GM20431 (cell line): ENCODE measurements around the gene GNA14.
"Not testable (repeated sequence)": the region's sequence is repeated elsewhere in the genome, so short reads cannot be mapped to it uniquely, and the experiment has no call there.

ENCODE experiments used
- in situ Hi-C: fragments of 300-500 bp; cut with MseI, MboI; formaldehyde crosslinking; loops from one replicate; pipeline ENCODE4 v1.15.0; 2020; ENCODE audit warnings: low sequenced_read_pairs; ENCODE audit not compliant: unreplicated experiment

Gene GNA14

DNA sequence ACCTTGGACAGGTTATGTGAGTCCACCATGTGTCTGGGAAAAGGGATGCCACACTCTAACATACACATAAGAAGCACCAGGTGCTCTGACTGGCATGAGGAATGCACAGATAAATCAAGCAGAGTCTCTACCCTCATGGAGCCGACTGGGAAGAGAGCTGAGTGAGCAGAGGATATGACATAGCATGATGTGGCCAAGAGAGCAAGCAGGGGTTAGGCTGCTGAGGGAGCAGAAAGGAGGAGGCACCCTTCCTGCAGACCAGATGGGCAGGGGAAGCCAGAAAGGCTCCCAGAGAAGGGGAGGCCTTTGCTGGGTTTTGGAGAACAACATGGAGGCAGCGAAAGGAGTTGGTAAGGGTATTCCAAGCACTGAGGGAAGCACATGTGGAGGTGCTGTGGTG is 223.1 kb downstream of the GNA14 start:
- in situ Hi-C loops = no loop called here

GRCh38 chr9:77423841-77424240 is 224.3 kb downstream of the GNA14 start:
- in situ Hi-C loops = no loop called here

DNA sequence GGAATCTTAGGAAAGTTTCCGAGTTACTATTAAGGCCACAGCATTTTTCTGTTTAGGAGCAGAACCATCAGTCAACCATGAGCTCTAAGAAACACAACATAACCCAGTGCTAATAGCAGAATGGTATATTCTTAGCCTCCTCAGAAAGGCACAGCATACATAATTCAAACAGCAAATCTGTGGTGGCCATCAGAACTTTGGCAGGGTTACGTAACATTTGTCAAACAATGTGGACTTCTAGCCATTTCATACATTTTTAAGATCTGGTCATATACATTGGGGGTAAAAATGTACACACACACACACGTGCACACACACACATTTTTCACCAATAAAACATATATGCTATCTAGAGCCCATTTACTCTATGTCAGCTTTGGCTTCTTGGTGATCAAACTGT is 225.2 kb downstream of the GNA14 start:
- in situ Hi-C loops = no loop called here

GRCh38 chr9:77421506-77422265 is 226.4 kb downstream of the GNA14 start:
- in situ Hi-C loops = no loop called here

GRCh38 chr9:77420641-77421040 is 227.5 kb downstream of the GNA14 start:
- in situ Hi-C loops = no loop called here

DNA sequence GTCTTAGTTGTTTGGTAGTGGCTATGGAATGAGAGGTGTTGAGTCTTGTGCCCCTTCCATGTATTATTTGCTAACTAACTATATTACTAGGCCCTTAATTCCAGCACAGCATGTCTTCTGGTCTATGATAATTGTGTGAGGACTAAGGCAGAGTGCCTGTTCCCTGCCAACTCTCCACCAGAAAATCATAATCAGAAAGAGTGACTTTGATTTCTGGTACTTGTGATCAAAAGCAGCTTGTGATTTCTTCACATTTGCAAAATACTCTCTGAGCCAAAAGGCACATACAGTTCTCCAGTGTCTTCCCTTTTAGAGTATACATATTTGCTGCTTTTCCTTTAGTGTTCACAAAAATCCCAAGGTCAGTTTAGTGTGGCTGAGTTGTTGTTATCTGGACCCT is 229.9 kb downstream of the GNA14 start:
- in situ Hi-C loops = no loop called here

- in situ Hi-C loops = no loop called here
These were observed 230.6 kb downstream of the GNA14 start for GRCh38 chr9:77417566-77417965.

DNA sequence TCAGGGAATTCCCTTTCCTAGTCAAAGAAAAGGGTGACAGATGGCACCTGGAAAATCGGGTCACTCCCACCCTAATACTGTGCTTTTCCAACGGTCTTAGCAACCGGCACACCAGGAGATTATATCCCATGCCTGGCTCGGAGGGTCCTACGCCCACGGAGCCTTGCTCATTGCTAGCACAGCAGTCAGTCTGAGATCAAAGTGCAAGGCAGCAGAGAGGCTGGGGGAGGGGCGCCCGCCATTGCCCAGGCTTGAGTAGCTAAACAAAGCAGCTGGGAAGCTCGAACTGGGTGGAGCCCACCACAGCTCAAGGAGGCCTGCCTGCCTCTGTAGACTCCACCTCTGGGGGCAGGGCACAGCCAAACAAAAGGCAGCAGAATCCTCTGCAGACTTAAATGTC is 239.6 kb downstream of the GNA14 start:
- in situ Hi-C loops = not testable (repeated sequence)

DNA sequence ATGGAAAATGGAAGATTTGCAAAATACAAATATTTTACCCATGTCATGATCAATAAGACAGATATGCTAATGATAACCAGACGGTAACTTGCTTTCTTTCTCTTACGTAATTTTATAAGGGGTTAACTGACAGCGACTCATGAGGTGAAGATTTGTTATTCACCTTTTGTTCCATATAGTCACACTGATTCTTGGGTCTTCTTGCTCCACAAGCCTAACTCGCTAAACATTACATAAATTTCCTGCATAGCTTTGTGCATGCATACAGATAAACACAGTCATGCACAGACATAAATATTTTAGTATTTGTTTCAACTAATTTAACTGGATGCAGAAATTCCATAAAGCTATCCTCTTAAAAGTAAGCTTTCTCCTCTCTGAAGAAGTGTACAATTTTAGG is 244.9 kb downstream of the GNA14 start:
- in situ Hi-C loops = no loop called here

DNA sequence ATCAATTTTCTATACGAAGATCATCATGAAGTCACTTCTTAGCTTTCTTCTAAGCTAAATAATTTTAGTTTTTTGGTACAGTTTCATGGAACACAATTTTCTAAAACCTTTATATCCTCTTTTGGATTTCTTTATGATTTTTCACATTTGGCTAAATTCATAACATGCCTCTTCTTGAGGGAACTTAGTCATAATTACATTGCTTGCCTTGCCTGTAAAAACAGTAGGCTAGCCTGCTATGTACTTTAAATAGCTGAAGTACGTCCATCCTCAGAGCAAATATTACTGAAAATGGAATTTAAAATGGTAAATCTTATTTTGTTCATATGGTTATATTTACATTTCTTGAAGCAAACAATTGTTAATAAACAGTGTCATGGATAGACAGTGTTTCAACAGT is 245.8 kb downstream of the GNA14 start:
- in situ Hi-C loops = no loop called here

- in situ Hi-C loops = no loop called here
These were observed 248.2 kb downstream of the GNA14 start for GRCh38 chr9:77399964-77400363.

DNA sequence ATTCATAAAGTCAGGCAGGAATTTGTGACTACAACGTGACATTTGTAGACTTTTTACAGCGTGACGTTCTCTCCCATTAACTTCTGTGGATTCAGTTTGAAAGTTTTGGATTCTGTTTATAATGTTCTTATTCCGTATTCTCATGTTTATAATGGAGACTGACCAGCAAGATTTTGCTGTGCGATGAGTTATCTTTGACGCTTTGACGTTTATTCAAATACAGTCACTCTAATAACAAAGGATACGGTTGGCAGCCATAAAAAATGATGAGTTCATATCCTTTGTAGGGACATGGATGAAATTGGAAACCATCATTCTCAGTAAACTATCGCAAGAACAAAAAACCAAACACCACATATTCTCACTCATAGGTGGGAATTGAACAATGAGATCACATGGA is 249.5 kb downstream of the GNA14 start:
- in situ Hi-C loops = not testable (repeated sequence)

- in situ Hi-C loops = no loop called here
These were observed 255.8 kb downstream of the GNA14 start for GRCh38 chr9:77392328-77392727.

GRCh38 chr9:77391834-77392233 is 256.3 kb downstream of the GNA14 start:
- in situ Hi-C loops = no loop called here

DNA sequence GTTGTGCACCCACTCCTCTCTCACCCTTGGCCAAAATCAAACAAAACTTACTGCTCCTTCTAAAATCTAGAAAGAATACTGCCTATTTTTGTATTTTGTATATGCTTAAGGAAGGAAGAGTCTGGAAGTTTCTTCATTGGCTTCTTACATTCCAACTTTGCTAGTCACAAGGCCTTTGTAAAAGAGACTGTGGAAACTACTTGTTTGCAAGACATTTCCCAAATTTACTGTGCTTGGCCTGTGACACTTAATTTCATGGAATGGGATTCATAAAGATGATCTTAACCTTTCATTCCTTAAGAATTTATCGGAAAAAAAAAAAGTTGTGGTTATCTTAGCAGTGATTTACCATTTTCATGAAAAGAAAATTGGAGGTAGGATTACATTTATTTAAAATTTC is 261.9 kb downstream of the GNA14 start:
- in situ Hi-C loops = no loop called here

- in situ Hi-C loops = no loop called here
These were observed 263.7 kb downstream of the GNA14 start for GRCh38 chr9:77384406-77384805.

DNA sequence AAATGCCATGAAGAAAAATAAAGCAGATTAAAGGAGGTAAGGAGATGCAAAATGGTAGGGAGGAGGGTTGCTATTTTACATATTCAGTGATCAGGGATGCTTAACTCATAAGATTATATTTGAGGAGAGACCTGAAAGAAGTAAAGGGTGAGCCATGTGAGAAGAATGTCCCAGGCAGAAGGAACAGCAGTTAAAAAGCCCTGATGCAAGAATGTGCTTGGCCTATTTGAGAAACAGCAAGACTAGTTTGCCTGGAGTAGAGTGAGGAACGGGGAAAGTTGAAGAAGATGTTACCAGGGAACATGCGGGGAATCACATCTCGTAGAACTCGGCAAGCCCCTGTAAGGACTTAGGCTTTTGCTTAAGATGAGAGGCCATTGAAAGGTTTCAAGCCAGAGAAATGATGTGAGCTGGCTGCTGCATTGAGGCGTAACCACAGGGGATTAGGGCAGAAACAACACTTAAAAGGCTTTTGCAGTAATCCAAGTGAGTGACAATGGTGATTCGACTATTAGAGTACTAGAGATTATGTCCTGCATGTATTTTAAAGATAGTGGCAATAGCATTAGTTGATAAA is 272.1 kb downstream of the GNA14 start:
- in situ Hi-C loops = no loop called here

GRCh38 chr9:77374266-77374665 is 273.9 kb downstream of the GNA14 start:
- in situ Hi-C loops = no loop called here
